PC-9 (cell line): ENCODE data around the gene NEBL. TPM values are rescaled to one million over a fixed set of nuclear protein-coding genes. Genes with fewer than 3 reads are reported as not detected.

Source experiments
- BruUV-seq: library from RNA; stranded (reverse); fragments of 400-500 nt; replicated peaks from 2 replicates; lab custom pipeline; 2021; lab: Mats Ljungman, UMichigan
- CTCF ChIA-PET: fragments of 300-600 bp; sonication (Branson Sonifier 250); formaldehyde crosslinking; loops from one replicate; lab custom pipeline; 2022; ENCODE audit warnings: antibody characterized with exemption; lab: Charles Lee
- POLR2A ChIA-PET: fragments of 300-600 bp; sonication (Branson Sonifier 250); formaldehyde crosslinking; loops from one replicate; lab custom pipeline; 2022; ENCODE audit warnings: antibody characterized with exemption; ENCODE audit not compliant: unreplicated experiment; lab: Charles Lee
- DNase-seq, 2 experiments: peaks; one replicate each; pipeline versions ENCODE4 v3.0.0 to v3.0.0-alpha.2; 2015 to 2022; ENCODE audit warnings: mixed read lengths in 1 of 2
- H2AFZ ChIP-seq: fragments of 200-600 bp; sonication (generic); 2 replicates; pipeline ENCODE4 v1.8.1; 2017; ENCODE audit warnings: antibody characterized with exemption
- H3F3A ChIP-seq: fragments of 200-600 bp; sonication (generic); 2 replicates; pipeline ENCODE4 v1.8.1; 2017; ENCODE audit warnings: antibody characterized with exemption, mild to moderate bottlenecking, low read depth; ENCODE audit not compliant: insufficient read depth
- H3K27ac ChIP-seq: fragments of 200-600 bp; sonication (generic); 2 replicates; pipeline ENCODE4 v1.6.1; 2016; ENCODE audit warnings: mixed run types
- H3K27me3 ChIP-seq: fragments of 200-600 bp; sonication (generic); 2 replicates; pipeline ENCODE4 v1.6.1; 2016; ENCODE audit warnings: low read depth, mixed run types; ENCODE audit not compliant: insufficient read depth
- H3K36me3 ChIP-seq: fragments of 200-600 bp; sonication (generic); 2 replicates; pipeline ENCODE4 v1.6.1; 2016; ENCODE audit warnings: low read depth, mixed run types
- H3K4me1 ChIP-seq: fragments of 200-600 bp; sonication (generic); replicated peaks from 2 replicates; pipeline ENCODE4 v1.6.1; 2016; ENCODE audit warnings: mixed run types; ENCODE audit not compliant: insufficient read depth
- H3K4me2 ChIP-seq: fragments of 200-600 bp; sonication (generic); 2 replicates; pipeline ENCODE4 v1.6.1; 2017; ENCODE audit warnings: mixed run types
- H3K4me3 ChIP-seq: fragments of 200-600 bp; sonication (generic); 2 replicates; pipeline ENCODE4 v1.6.1; 2016; ENCODE audit warnings: mixed run types
- H3K79me2 ChIP-seq: fragments of 200-600 bp; sonication (generic); 2 replicates; pipeline ENCODE4 v1.6.1; 2017; ENCODE audit warnings: low read depth, mixed run types
- H3K9me2 ChIP-seq: fragments of 200-600 bp; sonication (generic); 2 replicates; pipeline ENCODE4 v1.8.1; 2017; ENCODE audit warnings: mild to moderate bottlenecking; ENCODE audit not compliant: insufficient read depth
- H3K9me3 ChIP-seq: fragments of 200-600 bp; sonication (generic); 2 replicates; pipeline ENCODE4 v1.8.1; 2016; ENCODE audit warnings: low read depth; ENCODE audit not compliant: insufficient read depth
- H4K20me1 ChIP-seq: fragments of 200-600 bp; sonication (generic); 2 replicates; pipeline ENCODE4 v1.8.1; 2017; ENCODE audit not compliant: insufficient read depth
- CTCF ChIP-seq: fragments of 200-600 bp; sonication (generic); conservative IDR thresholded peaks from 2 replicates; pipeline ENCODE4 v1.6.1; 2017; ENCODE audit warnings: mixed run types, antibody characterized with exemption, mild to moderate bottlenecking, moderate library complexity
- EZH2 ChIP-seq: fragments of 200-600 bp; sonication (generic); IDR thresholded peaks from 2 replicates; pipeline ENCODE4 v1.8.0; 2017; ENCODE audit warnings: antibody characterized with exemption, low read depth
- intact Hi-C: fragments of 100-400 bp; cut with micrococcal nuclease; formaldehyde crosslinking; loops from one replicate; pipeline ENCODE4 v1.10.0; 2022; ENCODE audit not compliant: unreplicated experiment
- total RNA-seq: library from RNA; stranded (reverse); gene quantifications from 2 replicates; pipeline ENCODE4 v1.2.3, GENCODE V29; 2021

Gene NEBL
- total RNA-seq, 1 experiment from 2014 or later, result 22.6 TPM

DNA sequence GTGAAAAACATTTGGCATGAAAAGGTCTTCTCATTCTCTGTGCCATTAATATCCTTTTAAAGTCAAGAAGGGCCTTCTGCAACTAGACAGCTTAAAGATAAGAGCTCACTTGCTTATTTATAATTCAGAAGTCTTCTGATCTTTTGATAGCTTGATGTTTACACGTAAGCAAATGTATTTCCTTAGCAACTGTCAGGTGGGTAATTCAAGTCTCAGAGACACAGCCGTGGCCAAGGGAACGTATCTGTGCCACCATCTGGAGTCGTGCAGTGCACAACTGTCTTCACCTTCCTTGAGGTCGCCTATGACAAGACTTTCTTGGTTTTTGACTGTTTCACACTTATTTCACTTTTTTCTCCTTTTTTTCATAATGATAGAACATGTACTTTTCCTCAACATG lies 4.0 kb upstream of the NEBL start:
- Histone ChIP-seq H4K20me1 (no peaks in the 10 kb centered on the region), H3K4me2 (no peak overlapping the region), H3K4me3 (no peak overlapping the region), H3F3A (no peaks in the 10 kb centered on the region), H3K4me1 (no peaks in the 10 kb centered on the region), H2AFZ (no peak overlapping the region), H3K36me3 (no peaks in the 10 kb centered on the region), H3K79me2 (no peaks in the 10 kb centered on the region), H3K27ac (no peak overlapping the region), H3K27me3 (no peaks in the 10 kb centered on the region), H3K9me3 (no peaks in the 10 kb centered on the region), H3K9me2 (no peaks in the 10 kb centered on the region)
- intact Hi-C loops, result no loop called here
- ChIA-PET CTCF (no interaction called here), POLR2A (no interaction called here)
- no peak for DNase-seq
- no peak for TF ChIP-seq EZH2
- TF ChIP-seq CTCF, result no peak
- BruUV-seq, result no TSS peak

GRCh38 chr10:20898866-20899535 lies 1.9 kb upstream of the NEBL start:
- H3K4me1 ChIP-seq, result no peaks in the 10 kb centered on the region
- no peaks in the 10 kb centered on the region for H3K27me3 ChIP-seq
- TF ChIP-seq EZH2, result no peak
- TF ChIP-seq CTCF, result no peak
- H3K79me2 ChIP-seq, result no peaks in the 10 kb centered on the region
- BruUV-seq, result no TSS peak
- H3K4me3 ChIP-seq, result no peak overlapping the region
- no peak overlapping the region for H2AFZ ChIP-seq
- H4K20me1 ChIP-seq, result no peaks in the 10 kb centered on the region
- no peaks in the 10 kb centered on the region for H3K9me3 ChIP-seq
- H3K36me3 ChIP-seq, result no peaks in the 10 kb centered on the region
- intact Hi-C loops, result loop anchor here (10.0 kb wide), 1 partner anchor 296 kb away; no protein-coding TSS in a partner anchor
- no peaks in the 10 kb centered on the region for H3K9me2 ChIP-seq
- H3K27ac ChIP-seq, result no peak overlapping the region
- no peaks in the 10 kb centered on the region for H3F3A ChIP-seq
- no peak for DNase-seq
- no peak overlapping the region for H3K4me2 ChIP-seq
- POLR2A ChIA-PET, result no interaction called here
- CTCF ChIA-PET, result no interaction called here

DNA sequence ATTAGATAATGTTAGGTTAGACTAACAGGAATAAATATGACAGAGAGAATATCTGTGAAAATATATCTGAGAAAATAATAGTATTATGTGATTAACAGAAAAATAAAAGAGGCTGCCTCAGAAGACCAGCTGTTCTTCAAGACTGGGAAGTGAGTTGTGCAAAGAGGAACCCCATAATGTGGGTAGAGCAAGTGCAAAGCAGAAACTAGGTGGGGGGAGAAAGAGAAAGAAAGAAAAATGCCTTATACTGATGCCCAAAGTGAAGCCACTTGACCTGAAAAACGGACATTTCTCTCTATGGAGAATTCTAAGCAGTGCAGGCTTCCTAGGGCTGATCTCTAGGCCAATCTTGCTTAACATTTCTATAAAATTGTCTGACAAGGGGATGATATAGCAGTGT lies 3.8 kb downstream of the NEBL start:
- intact Hi-C loops, result loop anchor here (5.0 to 10.0 kb wide), 2 partner anchors 99 to 302 kb away; no protein-coding TSS in a partner anchor
- Histone ChIP-seq H3K27me3 (no peaks in the 10 kb centered on the region), H3K4me2 (no peak overlapping the region), H3K9me2 (no peaks in the 10 kb centered on the region), H3F3A (no peaks in the 10 kb centered on the region), H3K4me1 (no peaks in the 10 kb centered on the region), H3K9me3 (no peaks in the 10 kb centered on the region), H2AFZ (no peak overlapping the region), H3K4me3 (no peak overlapping the region), H3K36me3 (no peaks in the 10 kb centered on the region), H3K27ac (no peak overlapping the region), H4K20me1 (no peaks in the 10 kb centered on the region), H3K79me2 (no peaks in the 10 kb centered on the region)
- ChIA-PET POLR2A (no interaction called here), CTCF (no interaction called here)
- no TSS peak for BruUV-seq
- no peak for DNase-seq
- TF ChIP-seq EZH2, result no peak

- CTCF ChIA-PET, result no interaction called here
- Histone ChIP-seq H3K27ac (no peak overlapping the region), H3K4me3 (no peak overlapping the region), H2AFZ (no peak overlapping the region), H3K9me3 (no peaks in the 10 kb centered on the region), H3F3A (no peaks in the 10 kb centered on the region), H3K79me2 (no peaks in the 10 kb centered on the region), H3K4me2 (no peak overlapping the region), H3K36me3 (no peaks in the 10 kb centered on the region), H3K4me1 (no peaks in the 10 kb centered on the region), H3K9me2 (no peaks in the 10 kb centered on the region), H3K27me3 (no peaks in the 10 kb centered on the region), H4K20me1 (no peaks in the 10 kb centered on the region)
- POLR2A ChIA-PET, result no interaction called here
- no TSS peak for BruUV-seq
- TF ChIP-seq CTCF, result no peak
- no peak for TF ChIP-seq EZH2
- no peak for DNase-seq
- intact Hi-C loops, result loop anchor here (5.0 to 10.0 kb wide), 2 partner anchors 100 to 302 kb away; no protein-coding TSS in a partner anchor
Measured at GRCh38 chr10:20892796-20893195, 4.3 kb downstream of the NEBL start.
